Activated CD8-positive, alpha-beta memory T cell treated with anti-CD3 and anti-CD28 coated beads, Interleukin-2, amount 50 U/mL, for 24 hours (primary cell): ENCODE data around the gene USP7.
"Not testable (repeated sequence)": the region's sequence is repeated elsewhere in the genome, so short reads cannot be mapped to it uniquely, and the experiment has no call there.

Source experiments
- DNase-seq: peaks from one replicate; pipeline ENCODE4 v3.0.0-alpha.2; 2020; ENCODE audit errors: extremely low read depth

USP7 gene

DNA sequence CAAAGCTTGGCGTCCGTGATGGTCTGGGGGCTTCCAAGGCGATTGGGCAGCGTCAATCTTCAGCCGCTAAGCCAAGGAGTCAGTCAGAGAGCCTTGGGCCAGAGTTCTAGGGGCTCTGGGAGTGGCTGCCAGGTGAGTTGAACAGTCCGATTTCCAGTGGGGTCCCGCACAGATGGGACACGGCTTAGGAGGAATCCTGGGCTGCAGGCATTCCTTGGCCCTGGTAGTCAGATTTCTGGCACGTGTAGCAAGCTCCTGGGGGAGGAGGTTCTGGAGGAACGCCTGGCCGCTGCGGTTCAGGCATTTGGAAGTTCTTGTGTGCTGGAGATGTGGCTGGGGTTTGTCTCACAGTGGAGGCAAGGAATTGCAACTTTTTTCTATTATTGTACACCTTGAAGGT lies 120.4 kb downstream of the USP7 start:
- not testable (repeated sequence) for DNase-seq
